Measurements from ENCODE around the gene NEIL1.
"Not testable (repeated sequence)": the region's sequence is repeated elsewhere in the genome, so short reads cannot be mapped to it uniquely, and the experiment has no call there.

The NEIL1 gene

DNA sequence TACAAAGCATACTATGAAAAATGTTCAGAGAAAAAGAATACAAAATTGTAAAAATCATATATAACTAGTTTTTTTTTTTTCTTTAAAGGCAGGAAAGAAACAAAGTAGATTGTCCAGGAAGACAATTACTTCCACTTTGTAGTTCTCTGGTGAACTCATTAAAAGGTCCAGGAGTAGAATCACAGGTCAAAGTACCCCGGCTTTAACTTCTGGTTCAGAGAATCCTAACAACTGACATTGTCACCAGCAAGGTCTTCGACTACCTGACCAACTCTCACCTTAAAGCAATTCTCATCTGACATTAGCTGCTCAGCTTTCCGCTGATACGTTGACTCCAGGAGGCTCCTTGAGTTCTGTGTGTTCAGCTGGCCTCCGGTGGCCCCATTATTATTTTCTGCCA is 37.1 kb downstream of the NEIL1 start:
- not testable (repeated sequence) for DNase-seq

DNA sequence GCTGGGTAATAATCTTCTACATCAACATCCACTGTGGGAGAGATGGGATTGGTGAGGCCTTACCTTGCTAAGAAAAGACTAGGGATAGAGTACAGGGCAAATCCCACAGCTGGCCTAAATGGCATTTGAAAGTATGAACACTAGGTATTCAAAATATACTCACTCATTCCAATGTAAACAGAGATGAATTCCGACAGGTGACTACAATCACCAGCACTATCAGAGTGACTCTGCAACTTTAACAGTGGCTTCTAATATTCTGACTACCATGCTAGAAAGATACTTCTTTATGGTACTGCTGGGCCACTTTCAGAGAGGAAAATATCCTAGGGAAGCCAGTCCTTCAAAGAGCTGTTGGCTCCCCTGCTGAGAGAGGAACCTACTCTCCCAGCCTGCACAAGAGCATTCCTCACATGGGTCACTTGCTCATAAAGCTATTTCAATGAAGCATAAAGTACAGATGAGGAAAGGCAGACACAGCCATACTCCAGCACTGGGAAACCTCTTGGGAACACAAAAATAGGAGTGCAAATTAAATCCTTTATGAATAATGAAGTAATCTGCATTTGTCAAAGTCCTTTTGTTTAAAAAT is 43.0 kb downstream of the NEIL1 start:
- no peak for DNase-seq

DNA sequence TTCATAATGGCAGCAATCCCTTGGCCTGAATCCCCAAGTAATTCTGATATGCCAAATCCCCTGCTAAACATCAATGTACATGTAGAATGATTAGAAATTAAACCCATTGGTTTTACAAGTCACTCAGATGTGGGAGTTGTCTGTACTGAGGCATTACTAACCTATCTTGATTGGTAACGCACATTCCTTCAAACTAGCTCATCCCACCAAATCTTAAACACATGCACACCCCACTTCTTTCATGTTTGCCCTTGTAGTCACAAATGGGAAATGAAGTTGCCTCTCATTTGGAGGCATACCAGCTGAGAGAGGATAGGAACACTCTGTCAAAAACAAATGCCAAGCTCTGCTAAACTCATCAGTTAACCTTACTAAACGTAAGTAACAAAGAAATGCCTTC is 50.7 kb downstream of the NEIL1 start:
- no peak for DNase-seq

DNA sequence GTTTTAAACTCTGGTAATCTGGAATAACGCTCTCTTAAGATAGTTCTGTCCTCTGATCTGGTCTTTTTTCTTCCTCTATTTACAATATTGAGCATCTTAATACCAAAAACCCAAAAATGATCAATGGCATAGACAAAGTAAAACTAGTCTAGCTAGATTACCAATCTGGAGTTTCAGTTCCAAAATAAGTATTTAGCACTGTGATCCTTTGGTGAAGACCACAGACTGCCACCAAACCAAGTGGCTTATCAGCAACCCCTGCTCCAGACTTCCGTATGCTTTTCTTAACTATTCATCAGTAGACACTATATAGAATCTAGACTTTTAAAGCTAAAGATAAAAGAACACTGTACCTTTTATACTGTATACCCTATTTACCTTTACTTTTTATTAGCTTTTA is 57.1 kb downstream of the NEIL1 start:
- DNase-seq: no peak

All from right kidney (tissue), 1 donor.